Stomach smooth muscle (tissue), 2 donors: ENCODE measurements around the gene KCTD1.
"Not testable (repeated sequence)": the region's sequence is repeated elsewhere in the genome, so short reads cannot be mapped to it uniquely, and the experiment has no call there.

ENCODE experiments used
- H3K27ac ChIP-seq: one replicate; pipeline ENCODE4 v1.7.0; 2013; ENCODE audit warnings: mild to moderate bottlenecking, low read length, inconsistent platforms
- H3K27me3 ChIP-seq, 2 donors: one replicate each; pipeline ENCODE4 v1.7.0; 2013; ENCODE audit warnings: low read length in 2 of 2; ENCODE audit not compliant: insufficient read depth in 2 of 2, control insufficient read depth in 1 of 2
- H3K36me3 ChIP-seq, 2 donors: one replicate each; pipeline ENCODE4 v1.7.0; 2013; ENCODE audit warnings: low read length in 2 of 2; ENCODE audit not compliant: control insufficient read depth in 2 of 2, insufficient read depth in 2 of 2
- H3K4me1 ChIP-seq: one replicate; pipeline ENCODE4 v1.7.0; 2013; ENCODE audit warnings: low read length; ENCODE audit not compliant: control insufficient read depth, insufficient read depth
- H3K4me3 ChIP-seq, 2 donors: one replicate each; pipeline ENCODE4 v1.7.0; 2013; ENCODE audit warnings: low read length in 2 of 2
- H3K9ac ChIP-seq, 2 donors: one replicate each; pipeline ENCODE4 v1.7.0; 2013; ENCODE audit warnings: low read length in 2 of 2, mild to moderate bottlenecking in 1 of 2
- H3K9me3 ChIP-seq, 2 donors: one replicate each; pipeline ENCODE4 v1.7.0; 2013; ENCODE audit warnings: low read length in 2 of 2; ENCODE audit not compliant: control insufficient read depth in 2 of 2
- donor health status: healthy.
- donor health status: Pancreatic carcinoma.

Gene KCTD1

DNA sequence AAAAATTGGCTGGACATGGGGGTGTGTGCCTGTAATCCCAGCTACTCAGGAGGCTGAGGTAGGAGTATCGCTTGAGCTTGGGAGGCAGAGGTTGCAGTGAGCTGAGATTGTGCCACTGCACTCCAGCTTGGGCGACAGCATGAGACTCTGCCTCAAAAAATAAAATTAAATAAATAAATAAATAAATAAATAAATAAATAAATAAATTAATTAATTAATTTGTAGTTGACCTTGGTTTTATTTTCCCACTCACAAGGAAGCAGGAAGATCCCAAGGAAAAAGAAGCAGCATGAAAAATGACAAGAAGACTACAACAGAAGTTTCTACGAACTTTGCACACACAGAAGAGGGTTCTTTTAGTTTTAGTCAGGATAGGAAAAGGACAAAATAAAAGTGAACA is 110.7 kb downstream of the KCTD1 start:
- H3K27me3 ChIP-seq, H3K9me3 ChIP-seq, H3K4me1 ChIP-seq, H3K4me3 ChIP-seq, H3K9ac ChIP-seq, H3K36me3 ChIP-seq, H3K27ac ChIP-seq: not testable (repeated sequence)

DNA sequence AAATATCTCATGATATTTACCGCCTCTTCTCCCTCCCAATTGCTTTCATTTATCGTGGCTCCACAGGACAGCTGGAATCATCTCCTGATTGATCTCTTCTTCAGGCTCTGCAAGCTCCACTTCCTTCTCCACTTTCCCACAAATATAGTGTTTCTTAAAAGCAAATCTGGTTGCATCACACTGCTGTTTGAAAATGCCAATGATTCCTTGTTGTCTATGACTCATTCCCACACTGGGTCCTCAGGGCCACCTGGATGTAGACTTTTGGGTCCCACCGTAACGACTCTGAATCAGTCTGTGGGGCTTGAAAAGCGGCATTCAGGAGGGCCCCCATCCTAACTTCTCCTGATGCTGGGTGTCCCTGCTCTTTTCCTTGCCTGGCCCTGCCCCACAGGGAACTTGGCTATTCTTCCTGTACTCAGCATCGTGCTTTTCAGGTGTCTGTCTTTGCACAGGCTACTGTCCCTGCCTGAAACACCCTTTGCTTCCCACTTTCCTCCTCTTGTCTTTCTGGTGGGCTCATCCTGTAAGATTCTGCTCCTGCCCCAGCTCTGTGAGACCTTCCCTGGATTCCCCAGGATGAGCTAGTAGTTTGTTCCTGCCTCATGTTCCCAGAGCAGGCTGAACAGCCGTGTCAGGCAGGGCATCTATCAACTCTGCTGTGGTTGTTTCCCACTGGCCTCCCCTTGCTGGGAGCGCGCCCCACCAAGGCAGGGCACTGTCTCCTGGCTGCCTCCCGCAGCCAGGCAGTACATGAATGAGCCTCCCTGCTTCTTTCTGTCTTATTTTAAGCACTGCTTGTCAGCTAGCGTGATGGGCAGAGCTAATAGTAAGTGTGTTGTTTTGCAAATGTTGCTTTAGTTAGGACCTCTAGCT is 111.9 kb downstream of the KCTD1 start:
- H3K27me3 ChIP-seq: no peaks in the 10 kb centered on the region
- no peak overlapping the region for H3K4me3 ChIP-seq
- H3K36me3 ChIP-seq: no peaks in the 10 kb centered on the region
- H3K4me1 ChIP-seq: no peaks in the 10 kb centered on the region
- H3K27ac ChIP-seq: no peak overlapping the region
- no peaks in the 10 kb centered on the region for H3K9me3 ChIP-seq
- no peak overlapping the region for H3K9ac ChIP-seq

DNA sequence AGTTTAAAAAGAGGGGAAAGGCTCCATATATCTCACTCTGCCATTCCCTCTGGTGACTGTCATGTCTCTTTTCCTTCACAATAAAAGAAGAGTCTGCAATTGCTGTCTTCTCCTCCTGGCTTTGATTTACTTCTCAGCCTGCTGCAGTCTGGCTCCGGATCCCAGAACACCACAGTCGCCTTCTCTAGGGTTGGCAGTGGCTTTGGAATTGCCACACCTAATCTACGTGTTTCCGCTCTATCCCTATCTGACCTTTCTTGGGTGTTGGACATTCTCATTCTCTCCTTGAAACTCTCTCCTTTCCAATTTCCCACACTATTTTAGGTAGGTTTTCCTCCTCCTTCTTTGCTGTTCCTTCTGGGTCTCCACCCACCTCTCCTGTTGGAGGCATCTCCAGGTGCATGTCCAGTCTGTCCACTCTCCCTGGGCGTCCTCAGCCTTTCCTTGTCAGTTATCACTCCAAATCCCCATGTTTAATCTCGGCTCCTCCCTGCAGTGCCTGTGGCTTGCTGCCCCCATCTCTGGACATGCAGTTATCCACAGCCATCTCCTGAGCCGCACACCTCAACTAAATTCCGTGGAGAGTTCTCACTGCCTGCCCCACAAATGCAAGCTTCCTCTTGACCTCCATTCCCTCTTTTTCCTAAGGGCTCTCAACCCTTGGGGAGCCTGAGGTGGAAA is 112.8 kb downstream of the KCTD1 start:
- H3K9ac ChIP-seq: no peak overlapping the region
- H3K27me3 ChIP-seq: no peaks in the 10 kb centered on the region
- no peaks in the 10 kb centered on the region for H3K9me3 ChIP-seq
- no peak overlapping the region for H3K4me3 ChIP-seq
- H3K4me1 ChIP-seq: no peaks in the 10 kb centered on the region
- H3K27ac ChIP-seq: no peak overlapping the region
- no peaks in the 10 kb centered on the region for H3K36me3 ChIP-seq

DNA sequence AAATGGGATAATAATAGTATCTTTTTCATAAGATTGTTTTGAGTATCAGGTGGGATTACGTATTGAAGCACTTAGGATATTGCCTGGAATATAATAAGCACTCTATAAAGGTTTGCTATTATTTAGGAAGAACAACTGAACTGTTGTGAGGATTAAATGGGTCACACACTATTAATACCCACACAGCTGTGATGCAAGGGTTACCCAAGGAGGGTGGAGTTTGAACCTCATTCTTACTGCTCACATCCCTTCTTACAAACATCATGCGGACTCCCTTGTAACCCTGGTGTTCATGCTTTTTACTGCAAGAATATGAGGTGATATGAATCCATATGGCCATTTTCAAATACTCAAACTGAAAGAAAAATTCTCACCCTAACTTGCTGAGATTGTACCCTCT is 113.5 kb downstream of the KCTD1 start:
- no peaks in the 10 kb centered on the region for H3K4me1 ChIP-seq
- no peaks in the 10 kb centered on the region for H3K9me3 ChIP-seq
- H3K4me3 ChIP-seq: no peak overlapping the region
- no peak overlapping the region for H3K9ac ChIP-seq
- no peaks in the 10 kb centered on the region for H3K27me3 ChIP-seq
- H3K27ac ChIP-seq: no peak overlapping the region
- no peaks in the 10 kb centered on the region for H3K36me3 ChIP-seq

DNA sequence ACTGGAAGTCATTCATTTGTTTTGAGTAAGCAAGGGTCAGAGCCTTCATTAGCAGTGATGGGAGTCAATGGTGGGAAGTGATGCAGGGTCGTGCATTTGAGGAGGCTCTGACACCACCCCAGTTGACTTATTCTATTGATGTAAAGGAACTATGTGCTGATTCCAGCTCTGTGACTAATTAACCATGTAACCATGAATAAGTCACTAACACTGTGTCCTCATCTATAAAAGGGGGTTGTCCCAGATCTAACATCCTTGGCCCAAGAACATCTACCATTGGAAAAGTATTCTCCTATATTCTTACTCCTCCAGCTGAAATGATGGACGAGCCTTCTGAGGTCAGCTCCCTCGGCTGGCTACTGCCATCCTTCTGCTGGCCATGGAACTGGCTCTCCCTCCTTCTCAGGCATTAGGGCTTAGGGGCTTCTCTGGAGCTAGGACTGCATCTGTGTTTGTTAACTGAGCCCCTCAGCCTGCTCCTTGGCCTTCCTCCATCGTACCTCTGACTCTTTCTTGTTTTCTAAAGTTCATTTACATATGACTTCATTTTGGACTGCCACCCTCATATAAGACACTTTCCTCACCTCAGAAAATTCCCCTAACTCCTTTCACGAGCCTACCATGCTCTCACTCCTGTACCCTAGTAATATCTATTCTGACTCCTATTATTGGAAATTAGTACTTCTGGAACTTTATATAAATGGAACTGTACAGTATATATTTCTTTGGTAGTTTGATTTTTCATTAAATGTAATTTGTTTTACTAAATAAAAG is 115.5 kb downstream of the KCTD1 start:
- Histone ChIP-seq H3K27ac (no peak overlapping the region), H3K4me3 (no peak overlapping the region)

DNA sequence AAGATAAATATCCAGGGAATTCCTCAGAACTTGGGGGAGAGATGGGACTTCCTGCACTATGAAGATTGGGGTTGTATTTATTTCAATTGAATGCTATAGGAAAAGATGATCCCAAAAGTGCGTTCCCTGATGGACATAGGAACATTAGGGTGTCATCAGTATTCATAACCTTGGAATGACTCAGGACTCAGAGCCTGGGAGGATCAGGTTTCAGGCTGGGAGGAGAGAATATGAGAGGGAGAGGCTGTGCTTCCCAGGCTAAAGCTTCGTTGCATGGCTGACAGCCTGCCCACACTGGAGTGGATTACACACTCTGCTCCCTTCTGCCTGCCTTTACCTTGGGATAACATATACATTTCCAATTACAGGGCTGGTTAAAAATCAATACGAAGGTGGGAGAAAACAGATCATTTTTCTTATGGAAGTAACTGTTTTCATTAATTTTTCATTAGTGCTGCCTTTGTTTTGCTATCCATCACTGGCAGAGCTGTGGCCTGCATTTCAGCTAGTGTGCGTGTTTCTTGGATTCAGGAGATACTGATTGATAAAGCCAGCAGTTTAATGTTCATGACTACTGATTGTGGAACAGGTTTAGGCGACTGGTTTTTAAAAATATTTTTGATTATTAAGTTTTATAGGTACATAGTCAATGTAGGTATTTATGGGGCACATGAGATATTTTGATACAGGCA is 118.7 kb downstream of the KCTD1 start:
- no peaks in the 10 kb centered on the region for H3K4me1 ChIP-seq
- no peak overlapping the region for H3K9ac ChIP-seq
- H3K27ac ChIP-seq: no peak overlapping the region
- H3K27me3 ChIP-seq: no peaks in the 10 kb centered on the region
- no peak overlapping the region for H3K4me3 ChIP-seq
- no peaks in the 10 kb centered on the region for H3K36me3 ChIP-seq
- no peaks in the 10 kb centered on the region for H3K9me3 ChIP-seq

More for the DNA sequence above, 115.5 kb downstream of the KCTD1 start:
- H3K36me3 ChIP-seq: no peaks in the 10 kb centered on the region
- no peaks in the 10 kb centered on the region for H3K27me3 ChIP-seq
- no peaks in the 10 kb centered on the region for H3K9me3 ChIP-seq
- H3K9ac ChIP-seq: no peak overlapping the region
- H3K4me1 ChIP-seq: no peaks in the 10 kb centered on the region

DNA sequence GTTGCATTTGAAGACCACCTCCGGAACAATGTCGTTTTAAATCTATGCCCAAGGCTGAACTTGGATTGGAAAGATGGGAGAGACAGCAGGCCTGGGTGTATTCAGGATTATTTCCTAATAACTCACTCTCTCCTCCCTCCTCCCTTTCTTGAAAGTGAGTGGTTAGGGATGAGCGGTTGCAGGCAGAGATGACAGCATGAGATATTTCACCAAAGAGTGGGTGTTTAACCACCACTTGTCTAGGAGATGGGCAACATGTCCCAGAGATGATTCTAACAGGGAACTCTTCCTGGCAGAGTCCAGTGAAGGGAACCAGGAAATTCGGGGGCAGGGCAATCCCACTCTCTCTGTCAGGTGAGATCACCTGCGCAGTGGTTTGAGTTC is 123.2 kb downstream of the KCTD1 start:
- H3K27ac ChIP-seq: no peak overlapping the region
- H3K4me3 ChIP-seq: no peak overlapping the region
- no peaks in the 10 kb centered on the region for H3K36me3 ChIP-seq
- no peaks in the 10 kb centered on the region for H3K4me1 ChIP-seq
- H3K9ac ChIP-seq: no peak overlapping the region
- H3K9me3 ChIP-seq: no peaks in the 10 kb centered on the region
- no peaks in the 10 kb centered on the region for H3K27me3 ChIP-seq

DNA sequence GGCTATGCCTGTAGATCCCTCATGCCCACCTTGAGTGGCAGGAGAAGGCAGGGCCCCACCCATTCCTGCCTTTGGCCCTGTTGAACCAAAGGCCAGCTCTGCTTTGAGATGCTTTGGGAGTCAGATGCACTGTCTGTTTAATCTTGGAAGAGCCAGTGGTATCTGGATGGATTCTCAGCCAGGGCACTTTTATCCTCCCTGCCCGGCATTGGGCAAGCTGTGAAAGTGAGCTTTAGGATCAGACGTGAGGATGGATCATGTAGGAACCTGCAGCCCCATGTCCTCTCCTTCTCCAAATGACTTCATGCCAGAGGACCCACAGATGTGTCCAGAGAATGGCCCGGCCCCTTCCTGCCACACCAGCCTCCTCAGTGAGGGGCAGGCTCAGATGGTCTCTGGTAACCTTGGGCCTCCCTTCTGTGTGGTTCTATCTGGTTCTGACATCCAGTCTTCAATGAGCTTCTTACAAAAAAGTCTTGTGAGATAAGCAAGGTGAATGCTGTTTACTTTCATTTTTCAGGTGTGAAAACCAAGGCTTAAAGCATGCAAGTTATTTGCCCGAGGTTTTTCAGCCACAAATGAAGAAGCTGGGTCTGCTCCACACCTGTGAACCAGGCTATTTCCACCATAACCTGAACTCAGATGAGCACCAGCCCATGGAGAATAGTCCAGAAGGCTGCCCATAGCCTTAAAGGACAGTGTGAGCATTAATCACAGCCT is 123.8 kb downstream of the KCTD1 start:
- Histone ChIP-seq H3K27me3 (no peaks in the 10 kb centered on the region), H3K4me1 (no peaks in the 10 kb centered on the region), H3K36me3 (no peaks in the 10 kb centered on the region), H3K27ac (no peak overlapping the region), H3K4me3 (no peak overlapping the region), H3K9me3 (no peaks in the 10 kb centered on the region), H3K9ac (no peak overlapping the region)

DNA sequence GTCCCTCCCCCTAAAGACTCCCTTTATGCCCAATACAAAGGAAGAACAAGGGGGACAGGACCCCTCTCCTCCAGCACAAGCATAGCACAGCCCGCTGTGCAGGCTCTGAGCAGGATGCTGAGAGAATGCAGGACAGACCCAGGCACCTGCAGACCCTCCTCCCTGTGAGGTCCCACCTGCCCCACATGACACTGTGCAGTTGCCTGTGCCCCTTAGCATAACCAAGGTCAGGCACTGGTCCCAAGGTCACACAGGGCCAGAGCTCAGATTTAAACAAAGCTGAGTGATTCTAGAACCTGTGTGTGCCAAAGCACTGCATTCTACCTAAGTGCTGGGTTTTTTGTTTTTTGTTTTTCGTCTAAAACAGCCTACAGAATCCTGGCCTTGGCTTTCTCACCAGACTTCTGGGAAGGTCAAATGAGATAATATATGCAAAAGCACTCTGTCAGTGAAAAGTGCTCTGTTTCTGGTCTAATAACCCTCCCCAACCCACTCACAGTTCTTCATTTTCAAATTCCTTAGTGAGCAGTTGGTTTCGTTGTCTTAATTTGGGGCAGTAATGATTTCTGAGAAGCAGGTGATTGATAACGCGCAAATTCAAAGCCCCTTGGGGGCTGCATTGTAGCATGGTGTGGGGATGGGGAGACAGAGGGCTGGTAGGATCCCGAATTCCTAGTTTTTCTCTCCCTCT is 125.7 kb downstream of the KCTD1 start:
- no peaks in the 10 kb centered on the region for H3K36me3 ChIP-seq
- no peaks in the 10 kb centered on the region for H3K27me3 ChIP-seq
- no peak overlapping the region for H3K9ac ChIP-seq
- H3K27ac ChIP-seq: no peak overlapping the region
- no peaks in the 10 kb centered on the region for H3K9me3 ChIP-seq
- no peaks in the 10 kb centered on the region for H3K4me1 ChIP-seq
- H3K4me3 ChIP-seq: no peak overlapping the region
